Activated T-cell treated with anti-CD3 and anti-CD28 coated beads, Interleukin-2, amount 50 U/mL, for 4 hours (primary cell): ENCODE results near the gene STXBP2. TPM values are rescaled to one million over a fixed set of nuclear protein-coding genes. Genes with fewer than 3 reads are reported as not detected.
A peak's percentile ranks its signal among the peaks of the same experiment; 100 is the strongest.
"Not testable (repeated sequence)": the region's sequence is repeated elsewhere in the genome, so short reads cannot be mapped to it uniquely, and the experiment has no call there.

Experiments
- ATAC-seq, 2 donors: fragments of 200-7000 bp; cut with Tn5 transposase; one replicate each; pipeline ENCODE4 v1.10.0; 2021
- DNase-seq: peaks from one replicate; pipeline ENCODE4 v3.0.0-alpha.2; 2020
- H3K27me3 Mint-ChIP-seq: one replicate; pipeline ENCODE4 v1.8.0; 2021; ENCODE audit warnings: low read depth, mixed read lengths
- H3K36me3 Mint-ChIP-seq: one replicate; pipeline ENCODE4 v1.8.0; 2022; ENCODE audit warnings: mixed read lengths; ENCODE audit not compliant: insufficient read depth
- H3K4me1 Mint-ChIP-seq: one replicate; pipeline ENCODE4 v1.8.0; 2021; ENCODE audit warnings: low read depth, mixed read lengths
- H3K4me3 Mint-ChIP-seq: one replicate; pipeline ENCODE4 v1.8.0; 2021; ENCODE audit warnings: mild to moderate bottlenecking, moderate library complexity, mixed read lengths
- H3K9me3 Mint-ChIP-seq: one replicate; pipeline ENCODE4 v1.8.0; 2021; ENCODE audit warnings: mixed read lengths
- total RNA-seq, 3 donors: library from RNA; stranded (reverse); gene quantifications; one replicate each; pipeline ENCODE4 v1.2.1, GENCODE V29; 2021

Gene STXBP2
- total RNA-seq, 3 donors from 2014 or later = 113 to 119 (median 114) TPM

DNA sequence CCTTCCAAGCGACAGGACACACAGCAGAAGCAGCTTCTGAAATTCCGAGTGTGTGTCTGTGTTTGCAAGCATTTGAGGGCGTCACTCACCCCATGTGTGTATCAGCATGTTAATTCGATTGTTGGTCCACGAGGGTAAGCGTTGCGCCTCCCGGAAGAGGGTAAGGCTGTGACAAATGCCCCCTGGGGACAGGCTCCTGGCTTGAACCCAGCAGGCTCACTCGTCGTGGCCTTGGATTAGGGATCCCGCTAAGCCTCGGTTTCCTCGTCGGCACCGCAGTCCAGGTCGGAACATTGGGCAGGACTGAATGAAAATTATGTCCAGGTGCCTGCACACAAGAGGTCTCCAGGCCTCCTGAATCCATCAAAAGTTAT, 606 bp upstream of the STXBP2 start:
- peak overlapping the region; percentile 84 for H3K4me3 Mint-ChIP-seq
- peaks cover 7% of the 10 kb centered on the region for H3K36me3 Mint-ChIP-seq
- no peaks in the 10 kb centered on the region for H3K9me3 Mint-ChIP-seq
- ATAC-seq = no peak
- H3K4me1 Mint-ChIP-seq = peaks cover 32% of the 10 kb centered on the region
- H3K27me3 Mint-ChIP-seq = no peaks in the 10 kb centered on the region
- DNase-seq = no peak

- H3K9me3 Mint-ChIP-seq = no peaks in the 10 kb centered on the region
- H3K27me3 Mint-ChIP-seq = no peaks in the 10 kb centered on the region
- no peak for DNase-seq
- peak; percentile 15 to 36 for ATAC-seq
- peaks cover 3% of the 10 kb centered on the region for H3K36me3 Mint-ChIP-seq
- H3K4me1 Mint-ChIP-seq = peaks cover 32% of the 10 kb centered on the region
- peak overlapping the region; percentile 84 for H3K4me3 Mint-ChIP-seq
Observed at GRCh38 chr19:7637374-7638256, 705 bp downstream of the STXBP2 start.

- Mint-ChIP-seq H3K4me1 (peaks cover 32% of the 10 kb centered on the region), H3K4me3 (peak overlapping the region; percentile 61), H3K36me3 (peaks cover 3% of the 10 kb centered on the region), H3K27me3 (no peaks in the 10 kb centered on the region), H3K9me3 (no peaks in the 10 kb centered on the region)
- ATAC-seq (no peak), DNase-seq (no peak)
Observed at GRCh38 chr19:7638802-7639465, 2.0 kb downstream of the STXBP2 start.

GRCh38 chr19:7639863-7640348, 3.0 kb downstream of the STXBP2 start:
- Mint-ChIP-seq H3K9me3 (no peaks in the 10 kb centered on the region), H3K36me3 (peaks cover 7% of the 10 kb centered on the region), H3K4me1 (peaks cover 32% of the 10 kb centered on the region), H3K4me3 (peak overlapping the region; percentile 35), H3K27me3 (no peaks in the 10 kb centered on the region)
- ATAC-seq = no peak
- DNase-seq = no peak

GRCh38 chr19:7640803-7641202, 3.9 kb downstream of the STXBP2 start:
- ATAC-seq = no peak
- Mint-ChIP-seq H3K4me1 (peaks cover 29% of the 10 kb centered on the region), H3K27me3 (no peaks in the 10 kb centered on the region), H3K4me3 (no peak overlapping the region), H3K36me3 (peaks cover 9% of the 10 kb centered on the region), H3K9me3 (no peaks in the 10 kb centered on the region)
- no peak for DNase-seq

DNA sequence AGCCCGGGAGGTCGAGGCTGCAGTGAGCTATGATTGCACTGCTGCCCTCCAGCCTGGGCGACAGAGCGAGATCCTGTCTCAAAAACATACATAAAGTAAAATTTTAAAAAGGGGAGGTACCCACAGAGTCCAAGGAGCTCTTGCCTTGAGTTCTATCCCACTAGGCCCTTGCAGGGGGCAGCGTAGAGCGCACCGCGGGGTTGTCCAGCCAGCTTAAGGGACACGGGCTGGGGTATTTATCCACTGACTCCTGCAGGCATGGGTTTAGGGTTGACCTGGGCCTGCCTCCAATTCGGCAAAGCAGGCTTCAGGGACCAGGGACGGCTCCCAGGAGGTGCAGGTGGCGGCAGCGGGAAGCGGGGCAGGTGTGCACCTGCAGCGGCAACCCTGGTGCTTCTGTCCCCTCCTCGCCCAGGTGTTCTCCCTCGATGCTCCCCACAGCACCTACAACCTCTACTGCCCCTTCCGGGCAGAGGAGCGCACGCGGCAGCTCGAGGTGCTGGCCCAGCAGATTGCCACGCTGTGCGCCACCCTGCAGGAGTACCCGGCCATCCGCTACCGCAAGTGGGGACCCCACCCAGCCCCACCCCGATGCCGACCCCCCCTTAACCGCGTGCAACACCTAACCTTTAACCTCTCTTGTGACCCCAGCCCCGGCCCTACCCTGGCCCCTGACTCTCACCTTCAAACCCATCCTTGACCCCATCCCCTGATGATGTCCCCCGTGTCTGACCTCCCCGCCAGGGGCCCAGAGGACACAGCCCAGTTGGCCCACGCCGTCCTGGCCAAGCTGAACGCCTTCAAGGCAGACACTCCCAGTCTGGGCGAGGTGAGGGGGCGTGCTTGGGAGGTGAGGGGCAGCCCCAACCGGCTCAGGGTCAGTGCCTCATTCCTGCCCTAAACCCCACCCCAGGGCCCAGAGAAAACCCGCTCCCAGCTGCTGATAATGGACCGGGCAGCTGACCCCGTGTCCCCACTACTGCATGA, 4.7 kb downstream of the STXBP2 start:
- Mint-ChIP-seq H3K4me1 (peaks cover 27% of the 10 kb centered on the region), H3K9me3 (no peaks in the 10 kb centered on the region), H3K4me3 (no peak overlapping the region), H3K27me3 (no peaks in the 10 kb centered on the region), H3K36me3 (peaks cover 10% of the 10 kb centered on the region)
- DNase-seq (no peak), ATAC-seq (no peak)

DNA sequence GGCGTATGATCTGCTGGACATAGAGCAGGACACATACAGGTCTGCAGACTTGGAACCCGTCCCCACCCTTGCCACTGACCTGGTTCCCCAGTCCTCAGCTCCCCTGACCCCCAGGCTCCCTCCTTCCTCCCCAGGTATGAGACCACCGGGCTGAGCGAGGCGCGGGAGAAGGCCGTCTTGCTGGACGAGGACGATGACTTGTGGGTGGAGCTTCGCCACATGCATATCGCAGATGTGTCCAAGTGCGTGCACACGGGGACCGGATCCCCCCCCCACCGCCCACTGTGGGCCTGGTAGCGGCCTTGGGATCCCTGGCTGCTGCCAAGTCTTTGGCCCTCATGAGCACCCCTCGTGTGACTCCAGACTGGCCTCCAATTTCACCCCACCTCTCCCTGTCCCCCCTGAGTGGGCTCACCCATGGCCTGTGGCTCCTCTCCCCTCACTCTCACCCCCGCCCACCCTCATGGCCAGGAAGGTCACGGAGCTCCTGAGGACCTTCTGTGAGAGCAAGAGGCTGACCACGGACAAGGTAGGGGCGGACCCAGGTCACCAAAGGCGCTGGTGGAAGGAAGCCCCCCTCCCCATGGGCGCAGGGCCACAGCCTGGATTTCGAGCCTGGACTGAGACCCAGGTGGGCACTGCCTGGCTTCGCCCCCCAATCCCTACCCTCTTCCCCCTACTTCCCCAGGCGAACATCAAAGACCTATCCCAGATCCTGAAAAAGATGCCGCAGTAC, 5.6 kb downstream of the STXBP2 start:
- Mint-ChIP-seq H3K9me3 (no peaks in the 10 kb centered on the region), H3K4me3 (no peak overlapping the region), H3K4me1 (peaks cover 25% of the 10 kb centered on the region), H3K36me3 (peaks cover 10% of the 10 kb centered on the region), H3K27me3 (no peaks in the 10 kb centered on the region)
- DNase-seq (no peak), ATAC-seq (no peak)

DNA sequence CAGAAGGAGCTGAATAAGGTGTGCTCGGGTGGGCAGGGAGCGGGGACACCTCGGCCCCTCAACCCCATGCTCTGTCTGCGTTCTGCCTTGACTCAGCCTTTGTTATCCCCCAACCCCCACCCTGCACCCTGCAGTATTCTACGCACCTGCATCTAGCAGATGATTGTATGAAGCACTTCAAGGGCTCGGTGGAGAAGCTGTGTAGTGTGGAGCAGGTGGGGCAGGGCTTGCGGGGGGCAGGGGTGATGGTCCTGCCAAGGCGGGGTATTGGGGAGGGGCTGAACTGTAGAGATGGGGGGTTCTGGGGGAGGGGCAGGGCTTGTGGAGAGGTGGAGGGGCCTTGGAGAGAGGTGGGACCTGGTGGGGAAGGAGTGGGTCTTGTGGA, 6.1 kb downstream of the STXBP2 start:
- ATAC-seq (no peak), DNase-seq (no peak)
- Mint-ChIP-seq H3K27me3 (no peaks in the 10 kb centered on the region), H3K4me1 (peaks cover 22% of the 10 kb centered on the region), H3K4me3 (no peak overlapping the region), H3K36me3 (peaks cover 10% of the 10 kb centered on the region), H3K9me3 (no peaks in the 10 kb centered on the region)

GRCh38 chr19:7643629-7644549, 7.0 kb downstream of the STXBP2 start:
- not testable (repeated sequence) for H3K36me3 Mint-ChIP-seq, DNase-seq, ATAC-seq, H3K27me3 Mint-ChIP-seq, H3K4me3 Mint-ChIP-seq, H3K9me3 Mint-ChIP-seq
- peaks cover 16% of the 10 kb centered on the region for H3K4me1 Mint-ChIP-seq

GRCh38 chr19:7644550-7644877, 7.6 kb downstream of the STXBP2 start:
- ATAC-seq = no peak
- Mint-ChIP-seq H3K4me1 (peaks cover 10% of the 10 kb centered on the region), H3K4me3 (no peak overlapping the region), H3K27me3 (no peaks in the 10 kb centered on the region), H3K9me3 (no peaks in the 10 kb centered on the region), H3K36me3 (peaks cover 8% of the 10 kb centered on the region)
- DNase-seq = no peak

DNA sequence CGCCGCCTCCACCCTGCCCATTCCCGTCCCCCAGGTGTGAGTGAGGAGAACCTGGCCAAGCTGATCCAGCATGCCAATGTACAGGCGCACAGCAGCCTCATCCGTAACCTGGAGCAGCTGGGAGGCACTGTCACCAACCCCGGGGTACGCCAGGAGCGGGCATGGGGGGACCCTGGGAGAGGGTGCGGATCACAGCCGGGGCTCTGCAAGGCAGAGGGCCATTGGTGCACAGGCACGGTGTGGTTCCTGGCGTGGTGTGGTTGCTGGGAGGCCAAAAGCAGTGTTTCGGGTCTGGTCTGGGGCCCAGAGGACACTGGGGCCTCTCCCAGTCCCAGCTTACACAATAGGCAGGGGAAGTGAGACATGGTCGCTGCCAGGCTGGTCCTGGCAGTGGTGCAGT, 8.3 kb downstream of the STXBP2 start:
- H3K27me3 Mint-ChIP-seq = no peaks in the 10 kb centered on the region
- DNase-seq (no peak), ATAC-seq (no peak)
- peaks cover 4% of the 10 kb centered on the region for H3K4me1 Mint-ChIP-seq
- peaks cover 8% of the 10 kb centered on the region for H3K36me3 Mint-ChIP-seq
- no peaks in the 10 kb centered on the region for H3K9me3 Mint-ChIP-seq
- H3K4me3 Mint-ChIP-seq = no peak overlapping the region

DNA sequence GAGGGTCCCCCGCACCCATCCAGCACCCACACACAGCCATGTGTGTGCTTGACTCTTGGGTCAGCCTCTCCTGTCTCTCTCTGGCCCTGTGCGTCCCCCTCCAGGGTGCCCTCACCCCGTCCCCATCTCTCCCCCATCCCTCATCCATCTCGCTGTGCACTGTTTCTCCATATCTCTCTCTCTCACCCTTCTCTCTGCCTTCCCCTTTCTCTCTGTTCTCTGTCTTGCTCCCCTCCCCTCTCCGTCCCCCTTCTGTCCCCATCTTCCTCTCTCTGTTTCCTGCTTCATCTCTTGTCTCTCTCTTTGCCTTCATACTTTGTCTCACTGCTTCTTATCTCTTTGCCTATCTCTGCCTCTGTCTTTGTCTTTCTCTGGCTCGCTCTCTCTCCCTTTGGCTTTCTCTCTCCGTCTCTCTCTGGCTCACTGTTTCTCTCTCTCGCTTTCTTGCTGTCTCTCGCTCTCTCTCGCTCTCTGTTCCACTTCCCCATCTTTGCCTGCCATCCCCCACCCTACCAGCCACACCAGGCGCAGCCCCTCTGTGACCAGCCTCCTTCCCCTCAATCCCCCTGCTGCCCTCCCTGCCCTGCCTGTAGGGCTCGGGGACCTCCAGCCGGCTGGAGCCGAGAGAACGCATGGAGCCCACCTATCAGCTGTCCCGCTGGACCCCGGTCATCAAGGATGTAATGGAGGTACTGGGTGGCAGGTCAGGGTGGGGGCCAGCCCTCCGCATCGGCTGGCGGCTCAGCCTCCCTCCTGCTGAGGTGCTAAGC, 8.9 kb downstream of the STXBP2 start:
- ATAC-seq (no peak), DNase-seq (no peak)
- no peaks in the 10 kb centered on the region for H3K4me1 Mint-ChIP-seq
- H3K36me3 Mint-ChIP-seq = peaks cover 8% of the 10 kb centered on the region
- no peaks in the 10 kb centered on the region for H3K9me3 Mint-ChIP-seq
- H3K4me3 Mint-ChIP-seq = no peak overlapping the region
- H3K27me3 Mint-ChIP-seq = no peaks in the 10 kb centered on the region
